Skeletal muscle satellite cell (primary cell): ENCODE results near the gene CXXC4.

Experiments
- H3K27me3 ChIP-seq: 2 replicates; pipeline ENCODE4 v1.7.0; 2013; ENCODE audit warnings: low read length; ENCODE audit not compliant: control insufficient read depth, insufficient read depth
- H3K36me3 ChIP-seq: 2 replicates; pipeline ENCODE4 v1.7.0; 2013; ENCODE audit warnings: mild to moderate bottlenecking, control low read depth, low read length; ENCODE audit not compliant: insufficient read depth
- H3K4me1 ChIP-seq: 2 replicates; pipeline ENCODE4 v1.7.0; 2013; ENCODE audit warnings: low read length; ENCODE audit not compliant: control insufficient read depth, insufficient read depth
- H3K4me2 ChIP-seq: 2 replicates; pipeline ENCODE4 v1.7.0; 2013; ENCODE audit warnings: mild to moderate bottlenecking, low read length
- H3K4me3 ChIP-seq: 2 replicates; pipeline ENCODE4 v1.7.0; 2013; ENCODE audit warnings: low read length
- H3K9ac ChIP-seq: 2 replicates; pipeline ENCODE4 v1.7.0; 2013; ENCODE audit warnings: mild to moderate bottlenecking, low read depth, low read length, moderate library complexity
- H3K9me3 ChIP-seq: replicated peaks from 2 replicates; pipeline ENCODE4 v1.7.0; 2013; ENCODE audit warnings: mild to moderate bottlenecking, control low read depth, low read length

Gene CXXC4

DNA sequence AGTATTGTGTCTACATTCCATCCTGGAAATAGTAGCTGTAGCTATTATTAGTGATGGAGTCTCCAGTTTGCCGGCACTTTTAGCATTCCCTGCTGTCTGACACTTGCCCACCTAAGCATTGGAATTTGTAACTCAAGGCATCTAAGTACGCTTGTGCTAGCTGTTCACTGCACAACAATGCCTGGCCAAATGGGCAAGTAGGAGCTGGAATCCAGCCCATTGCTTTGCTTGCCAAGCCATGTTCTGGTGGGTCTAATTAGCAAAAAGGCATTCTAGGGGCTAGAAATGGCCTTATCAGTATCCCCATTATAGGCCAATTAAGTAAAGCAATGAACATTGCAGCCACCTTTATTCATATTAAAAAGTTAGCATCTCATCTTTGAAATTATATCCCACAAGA lies 7.8 kb upstream of the CXXC4 start:
- Histone ChIP-seq H3K9me3 (no peaks in the 10 kb centered on the region), H3K4me1 (no peaks in the 10 kb centered on the region), H3K9ac (no peak overlapping the region), H3K4me2 (no peak overlapping the region), H3K4me3 (no peak overlapping the region), H3K36me3 (no peaks in the 10 kb centered on the region), H3K27me3 (peaks cover 7% of the 10 kb centered on the region)

GRCh38 chr4:104501290-104501689 lies 6.6 kb upstream of the CXXC4 start:
- no peaks in the 10 kb centered on the region for H3K4me1 ChIP-seq
- H3K9me3 ChIP-seq, result no peaks in the 10 kb centered on the region
- no peak overlapping the region for H3K4me3 ChIP-seq
- peaks cover 11% of the 10 kb centered on the region for H3K27me3 ChIP-seq
- H3K4me2 ChIP-seq, result no peak overlapping the region
- H3K9ac ChIP-seq, result no peak overlapping the region
- no peaks in the 10 kb centered on the region for H3K36me3 ChIP-seq

DNA sequence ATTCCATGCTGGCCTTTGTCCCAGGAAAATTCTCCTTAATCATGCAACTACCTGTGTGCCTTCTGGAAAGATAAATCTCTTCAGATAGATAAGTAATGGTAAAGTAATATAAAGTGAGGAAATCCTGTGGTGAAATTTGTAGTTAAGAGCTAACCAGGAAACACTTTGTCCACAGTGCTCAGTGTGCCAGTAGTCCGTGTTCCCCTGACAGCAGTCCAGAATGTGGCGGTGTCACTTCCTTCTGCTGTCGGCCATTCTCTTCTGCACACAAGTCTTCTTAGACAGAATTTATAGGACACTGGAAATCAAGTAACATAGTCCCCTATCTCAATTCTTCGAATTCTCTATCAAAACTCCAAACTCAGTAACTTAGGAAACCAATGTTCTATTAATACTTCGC lies 5.7 kb upstream of the CXXC4 start:
- Histone ChIP-seq H3K9me3 (no peaks in the 10 kb centered on the region), H3K9ac (no peak overlapping the region), H3K27me3 (peaks cover 11% of the 10 kb centered on the region), H3K4me2 (no peak overlapping the region), H3K4me1 (no peaks in the 10 kb centered on the region), H3K36me3 (no peaks in the 10 kb centered on the region), H3K4me3 (no peak overlapping the region)

GRCh38 chr4:104494185-104494584 lies 509 bp downstream of the CXXC4 start:
- H3K9me3 ChIP-seq, result no peaks in the 10 kb centered on the region
- H3K4me2 ChIP-seq, result peak overlapping the region; percentile 99
- H3K27me3 ChIP-seq, result peaks cover 4% of the 10 kb centered on the region
- no peak overlapping the region for H3K9ac ChIP-seq
- H3K4me1 ChIP-seq, result peaks cover 9% of the 10 kb centered on the region
- peak overlapping the region; percentile 86 for H3K4me3 ChIP-seq
- H3K36me3 ChIP-seq, result no peaks in the 10 kb centered on the region

DNA sequence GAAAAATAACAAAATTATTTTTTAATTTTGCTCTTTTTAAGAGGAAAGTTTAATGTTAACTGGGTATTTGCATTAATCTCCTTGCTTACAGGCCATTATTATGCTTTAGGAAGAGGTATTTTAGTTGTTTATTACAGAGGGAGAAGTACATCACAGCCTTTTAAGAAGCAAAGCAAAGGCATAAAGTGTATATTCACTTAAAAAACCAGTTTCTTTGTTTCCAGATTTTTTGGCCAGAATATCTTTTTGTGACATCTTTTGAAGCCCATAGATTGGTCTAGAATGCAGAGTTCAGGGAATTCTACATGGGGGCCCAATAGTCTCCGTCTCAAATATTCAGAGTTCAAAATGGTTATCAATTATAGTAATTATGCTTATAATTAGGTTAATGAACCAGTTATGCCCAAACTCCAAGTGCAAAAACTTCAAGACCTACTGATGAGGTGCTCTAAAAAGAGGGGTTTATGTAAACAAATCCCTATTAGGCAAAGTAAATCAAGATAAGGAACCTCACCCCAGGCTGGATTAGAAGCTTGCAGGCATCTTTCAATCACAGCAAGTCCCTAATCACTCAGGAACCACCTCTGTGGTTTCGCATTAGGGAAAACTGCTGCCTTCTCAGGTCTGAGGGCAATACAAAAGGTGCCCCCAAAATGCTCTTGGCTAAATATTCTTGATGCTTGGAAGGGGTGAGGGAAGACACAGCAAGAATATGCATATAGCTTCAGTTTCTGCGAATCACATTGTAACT lies 1.4 kb downstream of the CXXC4 start:
- H3K4me1 ChIP-seq, result peaks cover 9% of the 10 kb centered on the region
- no peaks in the 10 kb centered on the region for H3K36me3 ChIP-seq
- H3K9ac ChIP-seq, result no peak overlapping the region
- H3K4me3 ChIP-seq, result no peak overlapping the region
- peaks cover 4% of the 10 kb centered on the region for H3K27me3 ChIP-seq
- no peaks in the 10 kb centered on the region for H3K9me3 ChIP-seq
- H3K4me2 ChIP-seq, result no peak overlapping the region

DNA sequence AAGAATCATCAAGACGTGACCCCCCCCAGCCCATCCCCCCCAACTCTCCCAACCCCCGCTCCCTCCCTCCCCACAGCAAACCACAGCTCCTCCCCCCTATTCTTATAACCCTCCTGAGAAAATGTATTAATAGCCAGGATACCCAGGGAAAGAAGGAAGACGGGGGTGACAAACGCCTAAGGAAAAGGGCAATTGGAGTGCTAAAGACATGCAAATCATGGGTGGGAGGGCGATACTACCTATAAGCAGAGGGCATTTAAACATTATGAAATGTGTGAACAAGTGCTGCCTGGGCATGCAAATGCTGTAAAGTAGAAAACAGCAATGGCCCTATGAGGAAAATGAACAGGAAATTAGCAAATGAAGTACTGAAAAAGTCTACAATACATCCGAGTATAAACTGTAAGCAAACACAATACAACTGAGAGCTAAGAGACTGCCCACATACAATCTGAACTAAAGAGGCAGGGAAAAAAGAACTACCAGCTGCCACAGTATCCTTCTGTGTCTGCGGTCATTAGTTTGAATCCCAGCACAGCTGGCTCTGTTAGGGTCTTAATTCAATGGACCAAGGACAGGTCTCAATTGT lies 2.4 kb downstream of the CXXC4 start:
- Histone ChIP-seq H3K4me2 (peak overlapping the region; percentile 97), H3K4me3 (peak overlapping the region; percentile 82), H3K27me3 (peaks cover 4% of the 10 kb centered on the region), H3K4me1 (peaks cover 9% of the 10 kb centered on the region), H3K9ac (no peak overlapping the region), H3K9me3 (no peaks in the 10 kb centered on the region), H3K36me3 (no peaks in the 10 kb centered on the region)

DNA sequence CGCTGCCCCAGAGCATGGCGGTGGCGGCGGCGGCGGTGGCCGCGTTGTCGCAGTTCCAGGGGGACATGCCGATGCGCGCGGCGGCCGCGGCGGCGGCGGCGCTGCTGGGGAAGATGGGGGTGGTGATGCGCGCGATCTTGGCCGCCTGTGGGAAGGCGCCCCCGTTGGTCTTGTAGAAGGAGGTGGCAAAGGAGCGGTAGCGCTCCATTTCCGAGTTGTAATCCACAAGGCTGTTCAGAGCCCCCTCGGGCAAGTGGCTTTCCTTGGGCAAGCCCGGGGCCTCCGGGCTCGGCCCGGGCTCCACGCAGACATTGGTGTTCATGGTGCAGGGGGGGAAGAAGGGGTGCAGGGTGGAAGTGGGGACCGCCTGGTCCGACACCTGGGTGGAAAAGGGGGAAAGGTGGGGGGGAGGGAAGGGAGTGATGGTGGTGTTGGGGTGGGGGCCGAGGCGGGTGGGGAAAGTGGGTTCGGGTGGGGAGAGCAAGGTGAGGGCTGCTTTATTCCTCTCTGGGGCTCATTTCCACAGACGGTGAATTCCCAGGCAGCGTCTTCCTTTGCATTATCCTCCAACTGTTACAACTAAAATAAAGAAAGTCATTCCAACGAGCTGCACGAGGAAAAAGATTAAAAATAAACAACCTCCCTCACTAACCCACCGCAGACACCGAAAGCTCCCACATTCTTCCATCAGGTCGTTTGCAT lies 3.1 kb downstream of the CXXC4 start:
- H3K36me3 ChIP-seq, result no peaks in the 10 kb centered on the region
- no peaks in the 10 kb centered on the region for H3K9me3 ChIP-seq
- H3K4me2 ChIP-seq, result peak overlapping the region; percentile 97
- peaks cover 9% of the 10 kb centered on the region for H3K4me1 ChIP-seq
- H3K4me3 ChIP-seq, result peak overlapping the region; percentile 82
- H3K9ac ChIP-seq, result peak overlapping the region; percentile 38
- no peaks in the 10 kb centered on the region for H3K27me3 ChIP-seq

DNA sequence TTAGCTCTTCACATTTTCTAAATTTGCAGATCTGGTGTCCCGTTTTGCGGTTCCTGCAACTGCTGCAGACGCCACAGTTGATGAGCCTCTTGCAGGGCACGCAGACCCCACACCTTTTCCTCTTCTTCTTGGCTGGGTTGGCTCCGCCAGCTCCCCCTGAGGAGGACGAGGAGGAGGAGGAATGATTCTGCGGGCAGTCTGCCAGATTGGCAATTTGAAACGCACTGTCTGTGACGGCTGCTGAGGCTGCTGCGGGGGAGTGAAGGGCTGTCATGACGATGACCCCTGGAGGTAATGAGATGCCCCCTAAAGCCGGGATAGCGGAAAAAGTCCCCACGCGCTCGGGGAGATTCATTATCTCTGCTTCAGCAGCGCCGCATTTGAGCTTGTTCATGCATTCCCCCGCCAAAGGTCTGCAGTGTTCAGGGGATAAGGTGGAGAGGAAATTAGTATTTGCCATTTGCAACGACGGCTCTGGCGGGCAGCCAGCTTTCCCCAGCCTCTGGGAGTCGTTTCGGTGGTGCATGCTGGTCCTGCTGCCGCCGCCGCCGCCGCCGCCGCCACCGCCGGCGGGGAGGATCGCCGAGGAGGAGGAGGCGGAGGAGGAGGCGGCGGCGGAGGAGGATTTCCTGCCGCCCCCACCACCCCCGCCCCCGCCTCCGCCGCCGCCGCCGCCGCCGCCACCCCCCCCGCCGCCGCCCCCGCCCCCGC lies 3.8 kb downstream of the CXXC4 start:
- Histone ChIP-seq H3K4me2 (peak overlapping the region; percentile 93), H3K4me3 (peak overlapping the region; percentile 82), H3K36me3 (no peaks in the 10 kb centered on the region), H3K4me1 (peaks cover 9% of the 10 kb centered on the region), H3K9me3 (no peaks in the 10 kb centered on the region), H3K27me3 (no peaks in the 10 kb centered on the region), H3K9ac (peak overlapping the region; percentile 41)

GRCh38 chr4:104490096-104490769 lies 4.5 kb downstream of the CXXC4 start:
- H3K9ac ChIP-seq, result peak overlapping the region; percentile 41
- no peaks in the 10 kb centered on the region for H3K9me3 ChIP-seq
- peak overlapping the region; percentile 93 for H3K4me2 ChIP-seq
- H3K4me3 ChIP-seq, result peak overlapping the region; percentile 77
- no peaks in the 10 kb centered on the region for H3K27me3 ChIP-seq
- H3K4me1 ChIP-seq, result peaks cover 9% of the 10 kb centered on the region
- no peaks in the 10 kb centered on the region for H3K36me3 ChIP-seq

- H3K4me3 ChIP-seq, result no peak overlapping the region
- peaks cover 9% of the 10 kb centered on the region for H3K4me1 ChIP-seq
- no peaks in the 10 kb centered on the region for H3K36me3 ChIP-seq
- H3K4me2 ChIP-seq, result no peak overlapping the region
- H3K27me3 ChIP-seq, result no peaks in the 10 kb centered on the region
- H3K9me3 ChIP-seq, result no peaks in the 10 kb centered on the region
- no peak overlapping the region for H3K9ac ChIP-seq
Measured at GRCh38 chr4:104489731-104490095, 5.0 kb downstream of the CXXC4 start.

DNA sequence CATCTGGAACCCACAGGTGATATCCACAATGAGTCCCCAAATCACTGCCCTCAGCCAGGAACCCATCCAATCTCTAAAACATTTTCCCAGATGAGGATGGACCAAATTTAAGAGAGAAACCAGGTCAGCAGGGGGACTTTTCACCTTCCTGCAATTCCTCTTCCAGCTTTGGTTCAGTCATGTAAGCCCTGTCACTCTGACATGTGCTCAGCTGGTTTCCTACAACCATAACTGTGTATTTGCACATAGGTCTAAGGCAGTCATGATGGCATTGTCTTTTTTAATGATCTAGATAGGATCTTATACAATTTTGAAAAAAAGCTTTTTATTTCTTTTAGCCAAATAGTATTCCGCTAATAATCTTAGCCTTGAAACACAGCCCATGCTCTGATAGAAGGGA lies 6.5 kb downstream of the CXXC4 start:
- Histone ChIP-seq H3K9me3 (no peaks in the 10 kb centered on the region), H3K27me3 (no peaks in the 10 kb centered on the region), H3K9ac (no peak overlapping the region), H3K4me1 (peaks cover 9% of the 10 kb centered on the region), H3K36me3 (no peaks in the 10 kb centered on the region), H3K4me2 (no peak overlapping the region), H3K4me3 (no peak overlapping the region)
